Lung (tissue), 12 donors: ENCODE results near the gene ILKAP. TPM values are rescaled to one million over a fixed set of nuclear protein-coding genes. Genes with fewer than 3 reads are reported as not detected.

Experiments
- ATAC-seq: fragments of 200-7000 bp; cut with Tn5 transposase; one replicate; pipeline ENCODE4 v1.9.1; 2020; ENCODE audit warnings: moderate number of reproducible peaks; ENCODE audit not compliant: insufficient read depth, low FRiP score
- DNase-seq, 3 donors: peaks; one replicate each; pipeline ENCODE4 v3.0.0-alpha.2; 2013 to 2017
- H3K27ac ChIP-seq, 2 donors: one replicate each; pipeline ENCODE4 v1.5.1; 2013; ENCODE audit warnings: mild to moderate bottlenecking in 2 of 2, moderate library complexity in 2 of 2, control low read depth in 1 of 2, inconsistent platforms in 1 of 2, low read depth in 1 of 2, low read length in 1 of 2
- H3K27me3 ChIP-seq, 3 donors: one replicate each; pipeline ENCODE4 v1.5.1; 2013; ENCODE audit warnings: low read length in 2 of 3; ENCODE audit not compliant: control insufficient read depth in 3 of 3, insufficient read depth in 3 of 3
- H3K36me3 ChIP-seq, 4 donors: one replicate each; pipeline ENCODE4 v1.5.1; 2013; ENCODE audit warnings: low read length in 4 of 4, mild to moderate bottlenecking in 1 of 4, moderate library complexity in 1 of 4; ENCODE audit not compliant: control insufficient read depth in 4 of 4, insufficient read depth in 4 of 4
- H3K4me1 ChIP-seq, 5 donors: one replicate each; pipeline ENCODE4 v1.5.1; 2013; ENCODE audit warnings: low read length in 5 of 5, mild to moderate bottlenecking in 2 of 5, moderate library complexity in 1 of 5; ENCODE audit not compliant: control insufficient read depth in 5 of 5, insufficient read depth in 5 of 5
- H3K4me3 ChIP-seq: one replicate; pipeline ENCODE4 v1.5.1; 2013; ENCODE audit warnings: mild to moderate bottlenecking, control low read depth, moderate library complexity
- H3K9ac ChIP-seq, 2 donors: one replicate each; pipeline ENCODE4 v1.5.1; 2013; ENCODE audit warnings: low read length in 2 of 2, control low read depth in 1 of 2; ENCODE audit not compliant: insufficient read depth in 1 of 2
- H3K9me3 ChIP-seq, 4 donors: one replicate each; pipeline ENCODE4 v1.5.1; 2013; ENCODE audit warnings: low read length in 3 of 4, mild to moderate bottlenecking in 1 of 4, moderate library complexity in 1 of 4; ENCODE audit not compliant: control insufficient read depth in 4 of 4, insufficient read depth in 3 of 4
- CTCF ChIP-seq: IDR thresholded peaks from 2 replicates; pipeline ENCODE4 v1.5.1; 2012; ENCODE audit warnings: mild to moderate bottlenecking; ENCODE audit errors: control extremely low read depth, extremely low read depth
- WGBS, 2 donors: extraction: QIAGEN DNeasy Blood & Tissue Kit; methylation state at CpG; one replicate each; pipeline ENCODE4 v1.1.7; 2013; 5-methylcytosine and 5-hydroxymethylcytosine counted together
- polyA plus RNA-seq, 2 donors: library from polyadenylated mRNA; stranded (reverse); fragments of 200-250 nt; gene quantifications; one replicate each; pipeline ENCODE4 v1.2.1, GENCODE V29; 2013
- total RNA-seq, 2 donors: library from RNA; depleted of rRNA in 1 of 2; stranded (reverse); fragments of >200 nt in 1 of 2; gene quantifications; one replicate each; pipeline ENCODE4 v1.2.1, GENCODE V29; 2014 to 2021
- donor health status: control.
- donor health status: control.
- donor health status: Bipolar disorder and iron deficiency.
- donor health status: healthy.
- donor health status: DM: yes; HTN: yes; CAD: no.

Gene ILKAP
- total and polyA plus RNA-seq, 4 donors = 35.0 to 52.0 (median 42.1) TPM

GRCh38 chr2:238144262-238144661 lies 59.2 kb downstream of the ILKAP start:
- Histone ChIP-seq H3K9ac (no peak overlapping the region), H3K36me3 (no peaks in the 10 kb centered on the region), H3K4me3 (no peak overlapping the region), H3K9me3 (no peaks in the 10 kb centered on the region), H3K27me3 (no peaks in the 10 kb centered on the region), H3K27ac (no peak overlapping the region), H3K4me1 (peaks cover 0 to 17% (median 6%) of the 10 kb centered on the region in 5 donors)
- no peak for TF ChIP-seq CTCF
- 76 to 77% methylated on average over 5 of the region's 5 CpGs for WGBS, 2 donors
- DNase-seq (no peak), ATAC-seq (no peak)

DNA sequence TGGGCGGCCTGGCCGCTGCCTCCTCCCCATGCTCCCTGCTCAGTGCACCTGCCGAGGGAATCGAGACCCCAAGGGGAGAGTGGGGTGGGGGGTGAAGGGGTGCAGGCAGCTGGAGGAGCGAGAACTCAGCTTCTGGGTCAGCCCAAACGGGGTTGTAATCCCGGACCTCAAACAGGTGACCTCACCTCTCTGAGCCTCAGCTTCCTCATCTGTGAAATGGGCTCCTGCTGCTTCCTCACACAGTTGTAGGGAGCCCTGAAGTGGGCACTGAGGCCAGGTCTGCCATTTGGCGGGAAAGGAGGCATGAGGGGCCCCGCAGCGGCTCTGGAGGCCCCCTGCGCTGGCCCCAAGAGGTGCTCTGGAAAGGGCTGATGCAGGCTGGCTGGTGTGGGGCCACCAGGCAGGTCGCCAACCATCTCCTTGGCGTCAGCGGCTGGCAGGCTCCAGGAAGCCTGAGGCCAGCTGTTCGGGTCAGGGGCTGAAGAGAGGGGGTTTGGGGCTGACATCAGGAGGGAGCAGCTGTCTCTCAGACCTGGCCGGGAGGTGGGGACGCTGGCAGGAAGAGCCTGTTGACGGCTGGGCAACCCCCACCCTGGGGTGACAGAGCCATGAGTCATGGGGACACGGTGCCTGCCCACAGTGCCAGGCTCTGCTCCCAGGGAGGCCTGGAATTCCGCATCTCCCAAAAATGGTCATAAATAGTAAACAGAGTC lies 60.1 kb downstream of the ILKAP start:
- H3K27me3 ChIP-seq = no peaks in the 10 kb centered on the region
- WGBS, 2 donors = 60 to 71% methylated on average over 20 of the region's 20 CpGs
- no peaks in the 10 kb centered on the region for H3K36me3 ChIP-seq
- peak overlapping the region in 1 of 2 donors; percentile 12 for H3K27ac ChIP-seq
- peaks cover 3 to 17% (median 7%) of the 10 kb centered on the region in 5 donors for H3K4me1 ChIP-seq
- no peak for ATAC-seq
- DNase-seq = no peak
- H3K4me3 ChIP-seq = no peak overlapping the region
- no peak for TF ChIP-seq CTCF
- H3K9me3 ChIP-seq = no peaks in the 10 kb centered on the region
- no peak overlapping the region for H3K9ac ChIP-seq

DNA sequence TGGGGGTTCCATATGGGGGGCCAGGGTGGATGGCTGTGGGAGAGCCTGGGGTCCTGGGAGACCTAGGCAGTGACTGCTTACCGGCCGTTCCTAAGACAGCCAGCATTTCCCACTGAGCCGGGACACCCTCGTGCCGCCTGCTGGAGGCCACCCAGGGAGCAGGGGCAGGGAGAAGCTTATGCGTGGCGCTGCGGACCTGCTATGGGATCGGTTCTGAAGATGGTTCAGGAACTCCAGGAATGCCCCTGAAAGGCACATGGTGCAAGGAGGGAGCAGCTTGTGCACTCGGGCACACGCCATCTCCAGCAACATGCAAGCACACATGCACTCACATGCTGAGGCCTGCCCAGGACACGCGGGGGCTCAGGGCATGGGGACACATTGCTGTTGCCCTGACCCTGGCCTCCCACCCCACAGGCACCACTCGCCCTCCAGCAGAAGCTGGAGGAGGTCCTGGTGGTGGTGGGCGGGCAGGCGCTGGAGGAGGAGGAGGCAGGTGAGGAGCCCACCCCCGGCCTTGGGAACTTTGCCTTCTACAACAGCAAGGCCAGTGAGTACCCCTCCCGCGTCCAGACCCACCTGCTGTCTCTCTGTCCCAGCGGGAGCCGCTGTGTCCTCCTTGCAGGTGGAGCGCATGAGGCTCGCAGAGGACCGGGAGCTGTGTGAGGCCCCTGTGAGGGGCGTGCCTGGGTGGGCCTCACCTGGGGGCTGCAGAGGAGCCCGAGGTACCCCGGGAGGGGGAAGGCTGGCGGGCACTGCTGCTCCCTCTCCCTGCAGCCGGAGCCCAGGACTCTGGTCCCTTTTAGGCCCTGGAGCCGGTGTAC lies 60.9 kb downstream of the ILKAP start:
- Histone ChIP-seq H3K4me3 (no peak overlapping the region), H3K36me3 (no peaks in the 10 kb centered on the region), H3K27ac (peak overlapping the region in 1 of 2 donors; percentile 30), H3K4me1 (peaks cover 3 to 17% (median 7%) of the 10 kb centered on the region in 5 donors), H3K9me3 (no peaks in the 10 kb centered on the region), H3K27me3 (no peaks in the 10 kb centered on the region), H3K9ac (no peak overlapping the region)
- no peak for TF ChIP-seq CTCF
- no peak for ATAC-seq
- 84 to 87% methylated on average over 29 to 30 of the region's 30 CpGs for WGBS, 2 donors
- peak in 1 of 3 donors; percentile 29 for DNase-seq
